ENCODE measurements around the gene STRN.
A peak's percentile ranks its signal among the peaks of the same experiment; 100 is the strongest.
"Not testable (repeated sequence)": the region's sequence is repeated elsewhere in the genome, so short reads cannot be mapped to it uniquely, and the experiment has no call there.

STRN gene

GRCh38 chr2:36993841-36994620, 27.7 kb upstream of the STRN start:
- no peak for TF ChIP-seq CTCF (conservative IDR thresholded peaks at IDR 0.05)
- no peak overlapping the region for H3K27ac ChIP-seq

- TF ChIP-seq CTCF (conservative IDR thresholded peaks at IDR 0.05): no peak
- H3K27ac ChIP-seq: no peak overlapping the region
These were observed 21.7 kb upstream of the STRN start for GRCh38 chr2:36988008-36988407.

- TF ChIP-seq CTCF (conservative IDR thresholded peaks at IDR 0.05): no peak
- H3K27ac ChIP-seq: peak overlapping the region; percentile 44
These were observed 16.1 kb upstream of the STRN start for GRCh38 chr2:36982467-36982866.

- H3K27ac ChIP-seq: peak overlapping the region; percentile 44
- no peak for TF ChIP-seq CTCF (conservative IDR thresholded peaks at IDR 0.05)
These were observed 15.6 kb upstream of the STRN start for GRCh38 chr2:36981911-36982310.

GRCh38 chr2:36979007-36979406, 12.7 kb upstream of the STRN start:
- H3K27ac ChIP-seq: not testable (repeated sequence)

- TF ChIP-seq CTCF (conservative IDR thresholded peaks at IDR 0.05): no peak
- H3K27ac ChIP-seq: no peak overlapping the region
These were observed 9.7 kb upstream of the STRN start for GRCh38 chr2:36976065-36976464.

- TF ChIP-seq CTCF (conservative IDR thresholded peaks at IDR 0.05): no peak
- H3K27ac ChIP-seq: no peak overlapping the region
These were observed 9.0 kb upstream of the STRN start for GRCh38 chr2:36975306-36975705.

- no peak overlapping the region for H3K27ac ChIP-seq
- no peak for TF ChIP-seq CTCF (conservative IDR thresholded peaks at IDR 0.05)
These were observed 7.0 kb upstream of the STRN start for GRCh38 chr2:36973320-36973719.
